GM10266 (cell line): Measurements from ENCODE around the gene ZNF19.
A peak's percentile ranks its signal among the peaks of the same experiment; 100 is the strongest.

ENCODE experiments used
- DNase-seq: peaks from one replicate; pipeline ENCODE4 v3.0.0; 2012; ENCODE audit errors: extremely low spot score
- CTCF ChIP-seq: IDR thresholded peaks from 2 replicates; pipeline ENCODE4 v1.5.1; 2012; ENCODE audit warnings: mild to moderate bottlenecking, low read depth; ENCODE audit not compliant: control insufficient read depth, insufficient read depth; ENCODE audit errors: missing control alignments

The ZNF19 gene

GRCh38 chr16:71489122-71489521, at the start of gene ZNF19:
TSS of gene ZNF19 (minus strand) at chr16:71489324. CDS start at chr16:71482114, 7,210 bp downstream.
- DNase-seq: no peak
- TF ChIP-seq CTCF: no peak

GRCh38 chr16:71537643-71538042, 48.5 kb upstream of the ZNF19 start:
- TF ChIP-seq CTCF: peak; percentile 75
- peak; percentile 51 for DNase-seq

DNA sequence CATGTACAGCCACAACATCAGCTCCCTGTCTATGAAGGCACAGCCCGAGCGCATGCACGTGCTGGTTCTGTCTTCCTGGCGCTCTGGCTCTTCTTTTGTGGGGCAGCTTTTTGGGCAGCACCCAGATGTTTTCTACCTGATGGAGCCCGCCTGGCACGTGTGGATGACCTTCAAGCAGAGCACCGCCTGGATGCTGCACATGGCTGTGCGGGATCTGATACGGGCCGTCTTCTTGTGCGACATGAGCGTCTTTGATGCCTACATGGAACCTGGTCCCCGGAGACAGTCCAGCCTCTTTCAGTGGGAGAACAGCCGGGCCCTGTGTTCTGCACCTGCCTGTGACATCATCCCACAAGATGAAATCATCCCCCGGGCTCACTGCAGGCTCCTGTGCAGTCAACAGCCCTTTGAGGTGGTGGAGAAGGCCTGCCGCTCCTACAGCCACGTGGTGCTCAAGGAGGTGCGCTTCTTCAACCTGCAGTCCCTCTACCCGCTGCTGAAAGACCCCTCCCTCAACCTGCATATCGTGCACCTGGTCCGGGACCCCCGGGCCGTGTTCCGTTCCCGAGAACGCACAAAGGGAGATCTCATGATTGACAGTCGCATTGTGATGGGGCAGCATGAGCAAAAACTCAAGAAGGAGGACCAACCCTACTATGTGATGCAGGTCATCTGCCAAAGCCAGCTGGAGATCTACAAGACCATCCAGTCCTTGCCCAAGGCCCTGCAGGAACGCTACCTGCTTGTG, 47.8 kb upstream of the ZNF19 start:
- TF ChIP-seq CTCF: no peak
- no peak for DNase-seq

DNA sequence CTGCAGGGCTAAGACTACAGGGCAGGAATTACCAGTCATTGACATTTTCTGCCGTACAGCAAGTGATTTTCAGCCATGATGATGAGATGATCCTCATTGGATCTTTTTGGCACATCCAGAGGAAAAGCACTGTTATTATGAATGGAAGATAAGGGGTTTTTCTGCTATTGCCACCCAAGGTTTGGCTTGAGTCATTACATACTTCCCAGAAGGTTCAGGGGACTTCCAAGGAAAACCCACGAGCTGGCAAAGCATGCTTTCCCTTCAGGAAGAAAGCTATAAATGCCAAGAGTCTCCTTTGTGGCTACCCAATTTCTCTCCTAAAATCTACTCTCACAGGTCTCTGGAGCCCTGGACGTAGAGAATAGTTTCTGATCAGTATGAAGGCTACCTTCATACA, 43.2 kb upstream of the ZNF19 start:
- TF ChIP-seq CTCF: no peak
- DNase-seq: no peak

- TF ChIP-seq CTCF: no peak
- DNase-seq: no peak
Measured at GRCh38 chr16:71528863-71529262, 39.7 kb upstream of the ZNF19 start.

- no peak for DNase-seq
- no peak for TF ChIP-seq CTCF
Measured at GRCh38 chr16:71528257-71528656, 39.1 kb upstream of the ZNF19 start.

DNA sequence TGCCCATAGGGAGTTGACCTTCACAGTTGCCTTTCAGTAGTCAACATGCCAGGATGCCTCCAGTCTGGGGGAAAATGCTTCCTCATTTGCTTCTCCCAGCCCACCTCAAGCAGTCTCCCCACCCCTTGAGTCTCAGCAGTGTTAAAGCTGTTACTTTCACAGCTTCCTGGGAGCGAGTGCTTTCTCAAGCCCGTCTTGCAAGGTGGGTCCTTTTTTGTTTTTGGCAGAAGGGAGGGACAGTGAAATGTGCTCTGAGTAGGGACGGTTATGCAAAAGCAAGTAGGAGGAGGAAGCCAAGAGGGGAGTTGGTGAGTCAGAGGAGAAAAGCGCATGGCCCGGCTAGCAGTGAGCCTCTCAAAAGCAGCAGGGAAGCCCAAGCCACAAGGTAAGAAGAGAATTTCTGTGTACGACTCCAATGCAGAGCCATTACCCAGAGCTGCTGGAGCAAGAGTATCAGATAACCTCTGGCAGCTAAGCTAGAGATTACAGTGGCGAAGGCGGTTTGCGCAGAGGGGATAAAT, 37.0 kb upstream of the ZNF19 start, which contains the start of gene CHST4:
Gene CHST4, plus strand, starts transcription at position 316 of the 521 bp plus-strand sequence. CDS start 10,252 bp downstream, outside the sequence.
- DNase-seq: no peak
- TF ChIP-seq CTCF: no peak
